HEK293 (cell line): Measurements from ENCODE around the gene PLEKHD1.

Source experiments
- CTCF ChIP-seq: fragments of 450-650 bp; formaldehyde crosslinking; IDR thresholded peaks from 2 replicates; pipeline ENCODE4 v1.5.1; 2016; ENCODE audit warnings: missing biosample characterization, missing genetic modification characterization
- REST ChIP-seq: fragments of 450-650 bp; formaldehyde crosslinking; IDR thresholded peaks from 2 replicates; pipeline ENCODE4 v1.5.1; 2016; ENCODE audit warnings: missing biosample characterization, missing genetic modification characterization
- TCF7L2 ChIP-seq: IDR thresholded peaks from 2 replicates; pipeline ENCODE4 v1.6.1; 2011; ENCODE audit warnings: low read depth, mild to moderate bottlenecking, inconsistent platforms, low read length, moderate library complexity, borderline replicate concordance
- TRIM28 ChIP-seq: IDR thresholded peaks from 2 replicates; pipeline ENCODE4 v1.6.1; 2011; ENCODE audit warnings: low read length, control low read depth, borderline replicate concordance
- ZBTB8A ChIP-seq: fragments of 450-650 bp; formaldehyde crosslinking; IDR thresholded peaks from 2 replicates; pipeline ENCODE4 v1.5.1; 2016; ENCODE audit warnings: missing biosample characterization, missing genetic modification characterization
- ZNF501 ChIP-seq: fragments of 450-650 bp; formaldehyde crosslinking; IDR thresholded peaks from 2 replicates; pipeline ENCODE4 v1.5.1; 2016; ENCODE audit warnings: missing biosample characterization, missing genetic modification characterization
- ZNF529 ChIP-seq: fragments of 450-650 bp; formaldehyde crosslinking; IDR thresholded peaks from 2 replicates; pipeline ENCODE4 v1.5.1; 2017; ENCODE audit warnings: missing genetic modification characterization, missing biosample characterization; ENCODE audit not compliant: insufficient replicate concordance
- ZNF785 ChIP-seq: fragments of 450-650 bp; formaldehyde crosslinking; IDR thresholded peaks from 2 replicates; pipeline ENCODE4 v1.5.1; 2016; ENCODE audit warnings: missing biosample characterization, missing genetic modification characterization
- TF ChIP-seq, protein P1 (sequence below): sonication (generic); formaldehyde crosslinking; IDR thresholded peaks from 2 replicates; pipeline ENCODE4 v1.8.1; 2022; ENCODE audit warnings: mild to moderate bottlenecking, moderate library complexity, missing genetic modification reagents
- TF ChIP-seq, protein P2 (sequence below): fragments of 450-650 bp; formaldehyde crosslinking; IDR thresholded peaks from 2 replicates; pipeline ENCODE4 v1.5.1; 2016; ENCODE audit warnings: missing biosample characterization, missing genetic modification characterization

DNA sequence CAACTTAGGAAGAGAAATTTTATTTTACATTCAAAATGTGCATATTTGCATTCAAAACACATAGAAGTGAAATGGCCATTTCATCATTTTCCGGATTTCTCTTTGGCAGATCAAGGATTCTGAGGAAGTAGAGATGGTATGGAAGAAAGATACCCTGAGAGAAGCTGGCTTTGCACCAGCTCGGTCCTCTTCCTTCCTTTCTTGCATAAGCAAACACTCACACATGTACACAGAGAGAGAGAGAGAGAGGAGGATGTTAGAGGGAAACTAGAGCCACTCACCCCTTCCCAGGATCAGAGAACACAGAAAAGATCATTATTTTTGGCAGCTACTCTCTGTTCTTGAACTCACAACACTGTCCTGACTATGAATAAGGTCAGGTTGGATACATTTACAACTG, 15.6 kb upstream of the PLEKHD1 start:
- TF ChIP-seq ZBTB8A (tag by site-specific recombination): no peak
- TF ChIP-seq ZNF785: no peak
- no peak for TF ChIP-seq CTCF
- TF ChIP-seq, protein P1, sequence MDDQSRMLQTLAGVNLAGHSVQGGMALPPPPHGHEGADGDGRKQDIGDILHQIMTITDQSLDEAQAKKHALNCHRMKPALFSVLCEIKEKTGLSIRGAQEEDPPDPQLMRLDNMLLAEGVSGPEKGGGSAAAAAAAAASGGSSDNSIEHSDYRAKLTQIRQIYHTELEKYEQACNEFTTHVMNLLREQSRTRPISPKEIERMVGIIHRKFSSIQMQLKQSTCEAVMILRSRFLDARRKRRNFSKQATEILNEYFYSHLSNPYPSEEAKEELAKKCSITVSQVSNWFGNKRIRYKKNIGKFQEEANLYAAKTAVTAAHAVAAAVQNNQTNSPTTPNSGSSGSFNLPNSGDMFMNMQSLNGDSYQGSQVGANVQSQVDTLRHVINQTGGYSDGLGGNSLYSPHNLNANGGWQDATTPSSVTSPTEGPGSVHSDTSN (CRISPR knock-in tag): no peak
- TF ChIP-seq TRIM28: no peak
- TF ChIP-seq ZNF529 (tag by site-specific recombination): no peak
- TF ChIP-seq, protein P2, sequence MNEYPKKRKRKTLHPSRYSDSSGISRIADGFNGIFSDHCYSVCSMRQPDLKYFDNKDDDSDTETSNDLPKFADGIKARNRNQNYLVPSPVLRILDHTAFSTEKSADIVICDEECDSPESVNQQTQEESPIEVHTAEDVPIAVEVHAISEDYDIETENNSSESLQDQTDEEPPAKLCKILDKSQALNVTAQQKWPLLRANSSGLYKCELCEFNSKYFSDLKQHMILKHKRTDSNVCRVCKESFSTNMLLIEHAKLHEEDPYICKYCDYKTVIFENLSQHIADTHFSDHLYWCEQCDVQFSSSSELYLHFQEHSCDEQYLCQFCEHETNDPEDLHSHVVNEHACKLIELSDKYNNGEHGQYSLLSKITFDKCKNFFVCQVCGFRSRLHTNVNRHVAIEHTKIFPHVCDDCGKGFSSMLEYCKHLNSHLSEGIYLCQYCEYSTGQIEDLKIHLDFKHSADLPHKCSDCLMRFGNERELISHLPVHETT (tag by site-specific recombination): no peak
- no peak for TF ChIP-seq REST (tag by site-specific recombination)
- TF ChIP-seq ZNF501: no peak
- TF ChIP-seq TCF7L2: no peak
